Prostate gland (tissue), 2 donors: ENCODE data around the gene CYP19A1.

Experiments
- CTCF ChIP-seq, 4 experiments: fragments of 200-600 bp in 2 of 4; fragments of 450-650 bp in 2 of 4; sonication (generic) in 2 of 4; IDR thresholded peaks; 1 replicate in 3 of 4; 2 replicates in 1 of 4; pipeline ENCODE4 v1.5.1; 2016 to 2019; ENCODE audit warnings: antibody characterized with exemption in 4 of 4, mild to moderate bottlenecking in 2 of 4, moderate library complexity in 2 of 4
- POLR2A ChIP-seq: fragments of 450-650 bp; IDR thresholded peaks from one replicate; pipeline ENCODE4 v1.6.1; 2016; ENCODE audit warnings: antibody characterized with exemption, mild to moderate bottlenecking
- POLR2AphosphoS5 ChIP-seq: sonication (generic); formaldehyde crosslinking; IDR thresholded peaks from one replicate; pipeline ENCODE4 v1.6.1; 2017; ENCODE audit warnings: antibody characterized with exemption

- TF ChIP-seq CTCF (IDR thresholded peaks at IDR 0.05) (no peak), POLR2A (no peak), POLR2AphosphoS5 (no peak)
These were observed 70.7 kb downstream of the CYP19A1 start for GRCh38 chr15:51267703-51268083.
